HepG2 (cell line): ENCODE results near the gene NDE1. TPM values are rescaled to one million over a fixed set of nuclear protein-coding genes. Genes with fewer than 3 reads are reported as not detected.

ENCODE experiments used
- AGO1 ChIP-seq: fragments of 200-400 bp; formaldehyde crosslinking; IDR thresholded peaks from 2 replicates; pipeline ENCODE4 v1.6.1; 2017; ENCODE audit warnings: mild to moderate bottlenecking, low read depth, low read length, moderate library complexity; ENCODE audit not compliant: poor library complexity, severe bottlenecking
- BHLHE40 ChIP-seq: IDR thresholded peaks from 2 replicates; pipeline ENCODE4 v1.6.1; 2011; ENCODE audit warnings: low read length, improper control_type of control experiment
- ELK4 ChIP-seq: sonication (generic); formaldehyde crosslinking; IDR thresholded peaks from 2 replicates; pipeline ENCODE4 v1.9.0; 2021; ENCODE audit warnings: missing genetic modification reagents, borderline replicate concordance
- FOXK1 ChIP-seq: sonication (generic); formaldehyde crosslinking; IDR thresholded peaks from 2 replicates; pipeline ENCODE4 v1.4.0; 2020; ENCODE audit warnings: low read depth, missing genetic modification reagents, borderline replicate concordance
- FOXK2 ChIP-seq: fragments of 450-650 bp; IDR thresholded peaks from 2 replicates; pipeline ENCODE4 v1.6.1; 2016
- KDM2A ChIP-seq: sonication (generic); formaldehyde crosslinking; IDR thresholded peaks from 2 replicates; pipeline ENCODE4 v1.4.0; 2020; ENCODE audit warnings: low read depth, missing genetic modification reagents, borderline replicate concordance
- MAZ ChIP-seq, 2 experiments: sonication (generic) in 1 of 2; formaldehyde crosslinking in 1 of 2; IDR thresholded peaks; 2 replicates each; pipeline versions ENCODE4 v1.5.0 to v1.6.1; 2012 to 2020; ENCODE audit warnings: low read depth in 2 of 2, mild to moderate bottlenecking in 2 of 2, borderline replicate concordance in 1 of 2, improper control_type of control experiment in 1 of 2, low read length in 1 of 2, missing genetic modification reagents in 1 of 2, moderate library complexity in 1 of 2
- MZF1 ChIP-seq: sonication (generic); formaldehyde crosslinking; IDR thresholded peaks from 2 replicates; pipeline ENCODE4 v1.8.1; 2023; ENCODE audit warnings: mild to moderate bottlenecking, missing genetic modification reagents, borderline replicate concordance
- PHB2 ChIP-seq: fragments of 450-650 bp; IDR thresholded peaks from 2 replicates; pipeline ENCODE4 v1.6.1; 2018; ENCODE audit not compliant: partially characterized antibody
- PPARG ChIP-seq: conservative IDR thresholded peaks from 2 replicates; pipeline ENCODE4 v1.6.1; 2016; ENCODE audit warnings: missing biosample characterization, missing genetic modification reagents
- RFXANK ChIP-seq: IDR thresholded peaks from 2 replicates; pipeline ENCODE4 v1.6.1; 2016
- STAG1 ChIP-seq: sonication (generic); formaldehyde crosslinking; IDR thresholded peaks from 2 replicates; pipeline ENCODE4 v1.4.0; 2020; ENCODE audit warnings: missing genetic modification reagents
- TCF12 ChIP-seq, 2 experiments: fragments of 450-650 bp in 1 of 2; sonication (generic) in 1 of 2; formaldehyde crosslinking in 1 of 2; IDR thresholded peaks; 2 replicates each; pipeline versions ENCODE4 v1.6.1 to v1.8.0; 2017 to 2022; ENCODE audit warnings: antibody characterized with exemption in 1 of 2, mild to moderate bottlenecking in 1 of 2, missing genetic modification reagents in 1 of 2, moderate library complexity in 1 of 2
- THYN1 ChIP-seq: sonication (generic); formaldehyde crosslinking; IDR thresholded peaks from 2 replicates; pipeline ENCODE4 v1.8.1; 2023; ENCODE audit warnings: low read depth, mild to moderate bottlenecking, moderate library complexity, missing genetic modification reagents, borderline replicate concordance
- TRAFD1 ChIP-seq: sonication (generic); formaldehyde crosslinking; IDR thresholded peaks from 2 replicates; pipeline ENCODE4 v1.5.1; 2020; ENCODE audit warnings: missing genetic modification reagents, mild to moderate bottlenecking, borderline replicate concordance
- ZBTB37 ChIP-seq: sonication (generic); formaldehyde crosslinking; IDR thresholded peaks from 2 replicates; pipeline ENCODE4 v1.4.0; 2020; ENCODE audit warnings: mild to moderate bottlenecking, missing genetic modification reagents
- ZC3H4 ChIP-seq: sonication (generic); formaldehyde crosslinking; IDR thresholded peaks from 2 replicates; pipeline ENCODE4 v1.4.0; 2020; ENCODE audit warnings: missing genetic modification reagents, borderline replicate concordance
- ZNF224 ChIP-seq: sonication (generic); formaldehyde crosslinking; IDR thresholded peaks from 2 replicates; pipeline ENCODE4 v1.5.0; 2020; ENCODE audit warnings: mild to moderate bottlenecking, missing genetic modification reagents
- ZNF451 ChIP-seq: sonication (generic); formaldehyde crosslinking; IDR thresholded peaks from 2 replicates; pipeline ENCODE4 v1.5.0; 2020; ENCODE audit warnings: mild to moderate bottlenecking, missing genetic modification reagents
- ZNF598 ChIP-seq: sonication (generic); formaldehyde crosslinking; IDR thresholded peaks from 2 replicates; pipeline ENCODE4 v1.5.1; 2020; ENCODE audit warnings: mild to moderate bottlenecking, missing genetic modification reagents, borderline replicate concordance
- ZNF766 ChIP-seq: sonication (generic); formaldehyde crosslinking; IDR thresholded peaks from 2 replicates; pipeline ENCODE4 v1.5.0; 2020; ENCODE audit warnings: missing genetic modification reagents, borderline replicate concordance
- ZNF788 ChIP-seq: sonication (generic); formaldehyde crosslinking; IDR thresholded peaks from 2 replicates; pipeline ENCODE4 v1.5.0; 2020; ENCODE audit warnings: mild to moderate bottlenecking, missing genetic modification reagents, borderline replicate concordance
- ZNF879 ChIP-seq: sonication (generic); formaldehyde crosslinking; IDR thresholded peaks from 2 replicates; pipeline ENCODE4 v1.8.1; 2023; ENCODE audit warnings: missing genetic modification reagents
- polyA plus RNA-seq, 8 experiments: library from polyadenylated mRNA; depleted of rRNA in 3 of 8; stranded (reverse) in 7 of 8; unstranded in 1 of 8; fragments of >200 nt; fragmentation: Illumina TruSeq in 4 of 8; extraction: Trizol in 4 of 8; gene quantifications; 2 replicates each; pipeline versions ENCODE4 v1.2.1 to v1.2.3, GENCODE V29; 2011 to 2016; ENCODE audit warnings: low read depth in 4 of 8, missing spikeins in 1 of 8, mixed read lengths in 1 of 8; ENCODE audit not compliant: insufficient read depth in 1 of 8
- total RNA-seq, 5 experiments: library from RNA; depleted of rRNA; stranded (reverse); fragments of >200 nt; fragmentation: Illumina TruSeq; extraction: Trizol; gene quantifications; 2 replicates each; pipeline ENCODE4 v1.2.3, GENCODE V29; 2016; ENCODE audit warnings: low read depth in 1 of 5

Gene NDE1
- total and polyA plus RNA-seq, 2 of the 13 experiments (the other 11 are each of a cell fraction or from before 2014, with no cell fraction given): 40.9 to 72.5 TPM

- TF ChIP-seq ZNF451 (no peak), STAG1 (CRISPR knock-in tag) (0 out of 2 replicates have a peak, but pooled peaks have one; percentile 1), PPARG (CRISPR knock-in tag) (no peak; the same call in 1 of the 2 replicates), THYN1 (CRISPR knock-in tag) (peak; percentile 83; the same call in 1 of the 2 replicates), FOXK2 (peak; percentile 1; the same call in 1 of the 2 replicates), ZNF788 (CRISPR knock-in tag) (0 out of 2 replicates have a peak, but pooled peaks have one; percentile 33), ZNF224 (CRISPR knock-in tag) (peak; percentile 75; the same call in 1 of the 2 replicates), PHB2 (no peak), MZF1 (CRISPR knock-in tag) (no peak), ELK4 (no peak), RFXANK (no peak), MAZ (IDR thresholded peaks at IDR 0.05; ENCODE audit: borderline replicate concordance, low read depth, low read length) (peak; percentile 95), MAZ (CRISPR knock-in tag; IDR thresholded peaks at IDR 0.05; ENCODE audit: low read depth) (no peak), TRAFD1 (CRISPR knock-in tag) (no peak), AGO1 (peak; percentile 62), ZNF598 (CRISPR knock-in tag) (peak; percentile 5; the same call in 1 of the 2 replicates), TCF12 (IDR thresholded peaks at IDR 0.05) (no peak), TCF12 (CRISPR knock-in tag; IDR thresholded peaks at IDR 0.05) (peak; percentile 95), ZBTB37 (CRISPR knock-in tag) (no peak; the same call in 1 of the 2 replicates), ZNF879 (CRISPR knock-in tag) (no peak), BHLHE40 (peak; percentile 55; the same call in 1 of the 2 replicates), ZNF766 (CRISPR knock-in tag) (no peak), ZC3H4 (CRISPR knock-in tag) (peak; percentile 82), FOXK1 (CRISPR knock-in tag) (peak; percentile 95), KDM2A (CRISPR knock-in tag) (0 out of 2 replicates have a peak, but pooled peaks have one; percentile 13)
These were observed 6.7 kb upstream of the NDE1 start, which contains the start of gene MARF1 (continued) for GRCh38 chr16:15643048-15643945.
